NCI-H526 treated with DMSO at 0.1 percent for 48 hours (cell line): Measurements from ENCODE around the gene ZDHHC4.

Experiments
- DNase-seq: peaks from one replicate; lab custom pipeline; 2025; lab: John Stamatoyannopoulos, UW

The ZDHHC4 gene

DNA sequence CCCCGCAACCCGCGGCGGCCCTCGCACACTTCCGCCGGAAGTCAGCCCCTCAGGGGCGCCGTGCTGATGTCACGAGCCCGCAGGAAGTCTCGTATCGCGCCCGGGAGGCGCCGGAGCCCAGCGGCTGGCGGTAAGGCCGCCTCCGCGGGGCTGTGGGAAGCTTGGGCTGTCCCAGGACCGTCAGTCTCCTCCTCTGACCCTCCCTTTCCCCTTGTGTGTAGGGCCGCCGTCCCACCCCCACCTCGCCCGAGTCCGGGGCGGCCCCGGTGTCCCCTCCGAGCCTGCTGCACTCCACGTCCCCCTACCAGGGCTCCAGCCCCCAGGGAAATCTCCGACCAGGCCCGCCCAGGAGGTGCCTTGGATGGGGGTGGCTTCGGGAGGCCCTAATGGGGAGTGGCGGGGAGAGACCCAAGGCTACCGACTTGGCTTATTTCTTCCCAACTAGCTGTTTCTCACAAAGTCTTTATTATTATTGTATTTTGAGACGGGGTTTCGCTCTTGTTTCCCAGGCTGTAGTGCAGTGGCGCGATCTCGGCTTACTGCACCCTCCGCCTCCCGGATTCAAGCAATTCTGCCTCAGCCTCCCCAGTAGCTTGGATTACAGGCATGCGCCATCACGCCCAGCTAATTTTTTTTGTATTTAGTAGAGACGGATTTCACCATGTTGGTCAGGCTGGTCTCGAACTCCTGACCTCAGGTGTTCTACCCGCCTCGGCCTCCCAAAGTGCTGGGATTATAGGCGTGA lies at the start of gene ZDHHC4:
TSS of gene ZDHHC4 (plus strand) at position 86 of the 745 bp plus-strand sequence. CDS start 3,108 bp downstream, outside the sequence.
- DNase-seq = peak; percentile 79

DNA sequence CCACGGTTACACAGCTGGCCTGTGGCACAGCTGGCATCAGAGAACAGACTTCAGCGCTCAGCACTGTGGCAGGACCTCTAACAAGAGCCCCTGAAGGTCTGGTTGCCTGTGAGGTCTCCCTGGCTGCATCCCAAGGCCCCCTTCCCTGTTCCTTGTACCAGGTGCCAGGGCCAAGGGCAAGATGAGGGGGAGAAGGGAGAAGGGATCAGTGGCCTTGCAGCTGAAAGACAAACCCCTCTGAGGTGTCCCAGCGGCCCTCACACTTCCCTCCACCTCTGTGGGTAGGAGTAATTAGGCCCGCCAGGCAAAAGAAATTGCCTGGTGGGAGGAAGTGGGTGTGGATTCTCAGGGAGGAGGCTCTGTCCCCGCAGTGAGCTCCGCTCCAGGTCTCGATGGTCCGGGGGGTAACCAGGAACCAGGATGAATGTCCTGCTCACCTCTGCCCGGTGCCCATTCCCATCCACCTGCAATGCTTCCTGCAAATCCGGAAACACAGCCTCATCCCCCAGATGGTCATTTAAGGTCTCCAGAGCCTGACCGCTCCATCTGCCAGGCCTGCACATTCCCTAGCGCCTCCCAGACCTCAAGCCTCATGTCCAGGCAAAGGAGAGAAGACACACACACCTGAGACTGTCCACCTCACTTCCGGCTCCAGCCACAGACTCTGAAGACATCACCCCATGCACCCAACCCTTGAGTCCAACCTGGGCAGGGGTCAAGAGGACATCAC lies 48.7 kb upstream of the ZDHHC4 start:
- DNase-seq = no peak

DNA sequence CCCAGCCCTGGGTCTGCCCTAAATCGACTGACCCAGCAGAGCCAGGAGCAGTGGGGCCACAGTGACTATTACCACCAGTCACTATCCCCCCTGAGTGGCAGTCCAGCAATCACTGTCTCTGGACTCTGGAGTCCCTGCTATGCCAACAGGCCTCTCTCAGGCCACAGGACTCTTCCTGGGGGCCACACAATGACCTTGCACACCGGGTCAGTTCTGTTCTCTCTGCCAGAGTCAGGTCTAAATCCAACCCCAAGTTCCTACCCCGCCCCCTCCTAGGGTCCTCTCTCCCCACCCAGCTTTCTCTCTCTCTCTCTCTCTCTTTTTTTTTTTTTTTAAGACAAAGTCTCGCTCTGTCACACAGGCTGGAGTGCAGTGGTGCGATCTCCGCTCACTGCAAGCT lies 47.6 kb upstream of the ZDHHC4 start:
- no peak for DNase-seq

DNA sequence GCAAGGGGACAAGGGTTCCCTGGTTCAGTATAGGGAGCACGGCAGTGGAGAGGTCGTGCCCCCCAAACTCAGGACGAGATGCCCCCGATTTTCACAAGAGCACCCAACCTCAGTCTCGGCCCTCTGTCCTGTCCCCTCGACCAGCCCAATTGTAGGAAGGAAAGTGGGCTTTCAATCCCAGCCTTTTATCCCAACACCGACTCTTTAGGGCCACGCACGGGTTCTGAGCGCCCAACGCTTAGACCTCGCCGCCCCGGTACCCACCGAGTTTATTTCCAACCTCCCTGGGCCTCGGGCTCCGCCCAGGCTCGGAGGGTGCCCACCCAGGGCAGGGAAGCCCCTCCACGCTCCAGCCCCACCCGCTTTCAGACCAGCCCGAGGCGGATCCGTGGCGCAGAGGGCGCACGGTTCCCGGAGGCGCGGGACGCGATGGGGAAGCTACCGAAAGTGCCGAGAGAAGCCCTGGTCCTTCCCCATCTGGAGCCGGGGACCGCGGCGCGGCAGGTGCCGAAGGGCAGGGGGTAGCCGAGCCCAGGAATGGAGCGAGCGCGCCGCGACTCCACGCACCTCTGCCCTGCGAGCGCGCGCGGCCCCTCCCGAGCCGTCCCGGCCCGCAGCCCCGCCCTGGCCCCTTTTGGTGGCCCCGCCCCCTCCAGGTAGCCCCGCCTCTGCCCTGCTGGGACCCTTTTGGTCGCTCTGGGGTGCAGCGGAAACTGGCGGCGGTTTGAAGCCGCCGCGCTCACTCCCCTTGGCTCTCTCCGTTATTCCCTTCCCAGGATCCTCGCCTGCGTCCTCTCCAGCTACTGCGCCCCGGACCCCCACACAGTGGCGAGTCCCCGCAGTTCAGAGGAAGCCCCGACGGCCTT lies 46.4 kb upstream of the ZDHHC4 start:
- peak; percentile 25 for DNase-seq

DNA sequence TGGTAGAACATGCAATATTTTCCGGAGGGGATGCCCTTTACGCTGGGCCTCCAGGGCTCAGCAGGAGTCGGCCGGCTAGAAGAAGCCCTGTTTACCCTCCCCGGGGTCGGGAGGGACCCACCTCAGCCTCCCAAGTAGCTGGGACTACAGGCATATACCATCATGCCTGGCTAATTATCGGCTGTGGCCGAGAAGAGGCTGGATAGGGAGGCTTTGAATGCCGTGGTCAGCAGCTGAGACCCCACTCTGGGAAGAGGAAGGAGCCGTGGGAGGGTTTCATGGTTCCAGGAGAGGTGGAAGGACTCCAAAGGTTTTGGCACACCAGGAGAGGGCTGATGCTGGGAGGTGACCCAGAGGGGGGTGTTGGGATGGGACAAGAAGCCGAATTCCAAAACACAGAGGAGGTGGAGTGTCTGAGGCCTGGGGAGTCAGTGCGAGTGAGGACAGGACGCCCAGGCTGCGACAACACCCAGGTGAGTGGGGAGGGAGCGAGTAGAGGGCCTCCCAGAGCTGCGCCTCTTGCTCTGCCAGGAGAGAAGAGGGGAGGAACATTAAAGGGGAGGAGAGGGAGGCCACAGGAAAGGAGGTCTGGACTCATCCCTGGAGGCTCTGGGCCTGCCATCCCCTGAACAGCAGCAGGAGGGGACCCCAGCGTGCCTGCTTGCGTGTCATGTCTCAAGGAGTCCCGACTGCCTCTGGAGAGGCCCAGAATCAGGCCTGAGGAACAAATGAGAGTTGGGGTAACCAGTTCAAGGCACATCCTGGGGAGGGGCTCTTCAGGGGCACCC lies 45.6 kb upstream of the ZDHHC4 start:
- no peak for DNase-seq

DNA sequence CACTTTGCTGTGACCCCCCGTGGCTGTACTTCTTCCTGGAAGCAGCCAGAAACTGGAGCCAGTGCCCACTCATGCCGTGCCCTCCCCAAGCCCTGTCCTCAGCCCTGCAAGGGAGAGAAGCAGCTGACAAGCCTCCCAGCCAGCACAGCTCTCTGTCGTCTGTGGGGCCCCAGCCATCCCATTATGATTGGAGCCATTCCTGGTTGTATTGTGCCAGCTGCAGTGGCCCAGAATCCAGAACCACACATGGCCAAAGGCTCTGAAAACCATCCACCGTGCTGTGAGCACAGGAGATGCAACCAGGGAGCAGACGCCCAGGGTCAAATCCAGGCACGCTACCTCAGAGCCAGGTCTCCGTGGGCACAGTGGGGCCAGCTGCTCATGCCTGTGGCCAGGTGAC lies 44.7 kb upstream of the ZDHHC4 start:
- no peak for DNase-seq

DNA sequence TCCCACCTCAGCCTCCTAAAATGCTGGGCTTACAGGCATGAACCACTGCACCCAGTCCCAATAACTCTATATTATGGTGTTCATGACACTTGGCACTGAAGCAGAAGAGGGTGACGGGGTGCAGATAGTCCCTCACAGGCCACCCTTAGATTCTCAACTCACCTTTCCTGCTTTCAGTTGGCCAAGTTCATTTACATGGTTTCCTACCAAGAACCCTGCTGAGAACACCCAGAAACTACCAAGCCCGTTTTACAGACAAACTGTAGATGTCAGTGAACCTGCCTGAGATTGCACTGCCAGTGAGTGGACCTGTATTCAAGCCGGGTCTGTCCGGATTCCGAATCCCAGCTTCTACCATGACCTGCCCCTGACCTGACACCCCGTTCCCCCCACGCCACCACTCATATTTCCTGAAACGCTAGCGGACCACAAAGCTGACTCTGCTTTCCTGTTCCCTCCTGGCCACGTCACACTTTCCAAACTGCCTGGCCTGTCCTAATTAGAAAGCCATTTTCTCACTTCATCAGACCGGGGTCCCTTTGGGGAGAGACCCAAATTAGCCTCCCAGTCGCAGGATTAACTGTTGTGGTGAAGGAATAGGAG lies 43.3 kb upstream of the ZDHHC4 start:
- DNase-seq = no peak

DNA sequence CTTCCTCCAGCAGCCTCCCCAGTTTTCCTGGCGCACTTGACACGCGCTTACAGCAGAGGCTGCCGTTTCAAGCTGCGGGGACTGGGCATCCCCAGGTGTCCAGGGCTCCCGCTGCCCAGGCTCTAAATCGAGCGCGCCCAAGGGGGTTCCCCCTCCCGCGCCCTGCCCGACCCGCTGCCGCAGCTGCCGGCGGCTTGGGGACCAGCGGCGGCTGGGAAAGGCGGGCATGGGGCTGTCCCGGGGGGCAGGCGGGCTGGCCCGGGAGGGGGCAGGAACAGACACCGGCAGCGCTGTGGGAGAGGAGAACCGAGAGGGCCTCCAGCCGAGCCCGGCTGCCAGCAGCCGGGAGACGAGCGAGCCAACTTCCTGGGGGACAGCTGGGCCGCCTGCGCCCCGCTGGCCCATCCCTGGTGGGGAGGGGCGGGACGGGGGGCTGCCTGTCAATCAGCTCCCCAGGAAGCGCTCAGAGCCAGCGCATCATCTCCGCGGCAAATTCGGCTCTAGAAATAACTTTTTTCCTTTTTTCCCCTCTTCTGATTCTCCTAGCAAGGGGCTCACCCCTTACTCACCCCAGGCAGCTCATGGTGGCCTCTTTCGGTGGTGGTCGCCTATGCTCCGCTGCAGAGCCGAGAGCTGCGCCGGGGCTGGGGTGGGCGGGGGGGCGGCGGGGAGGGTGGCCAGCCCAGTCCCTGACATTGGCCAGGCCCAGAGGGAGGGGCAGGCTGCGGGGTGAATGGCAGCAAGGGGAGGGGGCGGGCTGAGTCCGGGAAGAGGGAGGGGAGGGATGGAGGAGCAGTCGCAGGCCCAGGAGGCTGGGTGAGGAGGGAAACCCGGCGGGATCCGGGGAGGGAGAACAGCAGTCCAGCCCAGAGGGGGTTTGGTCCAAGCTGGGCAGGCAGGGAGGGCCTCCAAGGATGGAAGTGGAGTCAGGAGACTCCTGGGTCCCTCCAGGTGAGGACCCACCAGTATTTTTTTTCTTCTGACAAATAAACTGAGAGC lies 40.7 kb upstream of the ZDHHC4 start:
- no peak for DNase-seq

DNA sequence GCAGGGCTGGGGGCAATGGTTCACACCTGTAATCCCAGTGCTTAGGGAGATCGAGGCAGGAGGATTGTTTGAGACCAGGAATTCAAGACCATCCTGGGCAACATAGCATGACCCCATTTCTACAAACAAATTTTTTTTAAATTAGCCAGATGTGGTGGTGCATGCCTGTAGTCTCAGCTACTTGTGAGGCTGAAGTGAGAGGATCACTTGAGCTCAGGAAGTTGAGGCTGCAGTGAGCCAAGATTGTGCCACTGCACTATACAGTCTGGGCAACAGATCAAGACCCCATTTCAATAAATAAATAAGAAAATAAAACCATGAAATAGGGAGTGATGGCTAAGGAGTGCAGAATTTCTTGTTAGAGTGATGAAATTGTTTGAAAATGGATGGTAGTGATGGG lies 34.9 kb upstream of the ZDHHC4 start:
- DNase-seq = no peak

DNA sequence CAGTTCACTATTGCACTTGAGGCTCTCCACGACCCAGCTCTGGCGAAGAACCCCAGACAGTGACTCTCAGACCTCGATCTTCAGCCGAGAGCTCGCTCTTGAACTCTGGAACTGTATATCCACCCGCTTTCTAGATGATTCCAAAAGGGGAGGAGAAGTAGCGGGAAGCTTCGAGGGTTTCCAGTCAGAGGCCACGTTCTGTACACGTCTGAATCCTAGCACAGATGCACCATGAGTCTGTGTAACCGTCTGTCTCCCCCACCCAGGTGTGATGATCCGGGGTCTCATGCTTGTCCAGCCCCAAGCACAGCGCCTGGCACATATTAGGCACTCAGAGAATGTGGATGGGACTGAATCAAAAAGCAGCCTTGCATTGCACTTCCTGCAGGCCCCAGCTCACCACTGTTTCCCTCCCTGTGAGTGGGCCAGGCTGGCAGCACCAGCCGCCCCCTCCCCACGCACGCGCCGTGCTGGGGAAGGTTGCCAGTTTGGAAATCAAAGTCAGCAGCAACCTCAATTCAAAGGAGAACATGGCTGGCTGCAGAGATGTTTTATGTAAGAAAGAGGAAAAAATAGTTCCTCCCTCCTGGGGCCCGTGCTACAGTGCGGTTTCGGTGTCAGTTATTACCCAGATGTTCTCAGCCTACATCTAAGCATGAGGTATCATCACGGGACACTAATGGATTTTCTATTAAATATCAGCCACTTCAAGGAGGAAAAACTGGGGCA lies 31.7 kb upstream of the ZDHHC4 start:
- no peak for DNase-seq

DNA sequence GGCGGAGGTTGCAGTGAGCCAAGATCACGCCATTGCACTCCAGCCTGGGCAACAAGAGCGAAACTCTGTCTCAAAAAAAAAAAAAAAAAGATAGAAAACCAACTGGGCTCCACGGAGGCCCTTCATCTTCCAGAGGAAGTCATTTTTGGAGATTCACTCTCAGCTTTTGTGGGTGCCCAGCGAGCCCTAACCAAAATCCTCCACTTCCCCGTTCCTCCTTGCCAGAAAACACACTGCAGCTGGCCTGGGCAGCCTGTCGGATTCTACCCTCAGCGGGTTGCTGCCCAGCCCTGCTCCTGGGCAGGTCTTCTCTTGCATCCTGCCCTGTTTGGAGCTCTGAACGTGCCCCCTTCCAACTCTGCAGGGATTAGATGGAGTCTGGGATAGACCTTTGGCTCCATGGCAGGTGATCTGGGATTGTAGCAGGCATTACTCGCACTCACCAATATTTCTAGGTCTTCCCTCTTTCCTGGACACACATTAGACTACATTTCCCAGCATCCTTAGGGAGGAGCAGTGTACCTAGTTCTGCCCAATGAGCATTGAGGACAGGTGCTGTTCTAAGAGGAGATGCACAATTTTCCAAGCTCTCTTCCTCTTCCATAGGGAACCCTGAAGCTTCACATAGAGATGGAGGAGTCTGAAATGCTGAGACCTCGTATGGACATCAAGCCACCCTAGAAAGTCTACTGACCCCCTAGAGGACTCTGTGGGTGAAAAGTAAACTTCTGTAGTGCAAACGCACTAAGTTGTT lies 30.6 kb upstream of the ZDHHC4 start:
- peak; percentile 38 for DNase-seq

DNA sequence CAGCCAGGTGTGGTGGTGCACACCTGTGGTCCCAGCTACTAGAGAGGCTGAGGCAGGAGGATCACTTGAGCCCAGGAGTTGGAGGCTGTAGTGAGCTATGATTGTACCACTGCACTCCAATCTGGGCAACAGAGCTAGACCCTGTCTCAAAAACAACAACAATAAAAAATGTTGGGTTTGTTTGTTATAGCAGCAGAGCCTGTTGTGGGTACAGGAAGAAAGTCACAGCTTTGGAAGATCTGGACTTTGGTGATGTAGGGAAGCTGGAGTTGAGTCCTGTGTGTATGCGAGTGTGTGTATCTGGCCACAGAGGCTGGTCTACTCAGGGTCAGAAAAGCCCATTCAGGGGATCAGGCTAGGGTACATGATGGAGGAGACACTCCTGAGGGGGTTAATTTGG lies 29.9 kb upstream of the ZDHHC4 start:
- no peak for DNase-seq

DNA sequence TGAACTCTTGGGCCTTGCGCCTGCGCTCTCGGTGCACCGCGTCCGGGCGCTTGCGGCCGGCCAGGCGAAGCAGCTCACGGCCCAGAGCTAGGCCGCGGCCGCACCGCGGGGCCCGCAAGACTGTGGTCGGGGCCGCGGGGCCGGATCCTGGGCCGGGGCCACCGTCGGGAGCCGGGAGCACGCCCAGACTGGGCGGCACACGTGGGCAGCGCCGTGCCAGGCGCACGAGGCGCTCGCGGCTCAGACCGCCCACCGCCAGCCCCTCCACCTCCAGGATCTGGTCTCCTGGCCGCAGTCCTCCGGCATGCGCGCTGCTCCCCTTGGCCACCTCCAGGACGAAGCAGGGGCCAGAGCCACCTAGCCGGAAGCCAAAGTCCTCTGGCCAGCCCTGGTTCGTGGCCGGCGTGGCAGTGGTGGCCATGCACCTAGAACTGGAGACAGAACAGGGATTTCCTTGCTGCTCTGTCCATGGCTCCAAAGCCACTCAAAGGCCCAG lies 26.2 kb upstream of the ZDHHC4 start, which contains the start of gene GRID2IP:
TSS of gene GRID2IP (minus strand) at position 446 of the 496 bp plus-strand sequence. CDS start at position 421, 25 bp downstream.
- no peak for DNase-seq

DNA sequence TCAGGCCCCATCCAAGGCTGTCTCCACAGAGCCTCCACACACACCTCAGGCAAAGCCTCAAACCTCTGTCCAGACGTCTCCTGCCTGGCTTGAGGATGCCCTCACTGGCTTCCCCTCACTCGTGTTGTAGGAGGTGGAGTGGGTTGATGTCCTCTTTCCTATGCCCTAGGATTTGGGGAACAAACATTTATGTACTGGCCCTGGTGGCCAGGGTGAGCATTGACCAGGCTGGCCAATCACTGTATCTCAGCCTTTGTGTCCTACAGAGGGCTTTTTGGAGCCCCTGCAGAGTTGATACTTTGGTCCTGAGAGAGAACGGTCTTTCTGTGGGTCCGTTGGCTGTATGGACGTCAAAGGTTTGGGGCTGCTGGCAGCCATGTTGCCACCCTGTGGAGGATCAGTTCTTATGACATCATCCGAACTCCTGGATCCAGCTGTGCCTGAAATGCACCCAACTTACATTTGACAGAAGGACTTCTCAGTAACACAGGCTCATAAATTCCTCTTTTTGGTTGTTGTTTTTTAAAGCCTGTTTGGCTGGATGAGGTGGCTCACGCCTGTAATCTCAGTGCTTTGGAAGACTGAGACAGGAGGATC lies 23.7 kb upstream of the ZDHHC4 start:
- DNase-seq = no peak

DNA sequence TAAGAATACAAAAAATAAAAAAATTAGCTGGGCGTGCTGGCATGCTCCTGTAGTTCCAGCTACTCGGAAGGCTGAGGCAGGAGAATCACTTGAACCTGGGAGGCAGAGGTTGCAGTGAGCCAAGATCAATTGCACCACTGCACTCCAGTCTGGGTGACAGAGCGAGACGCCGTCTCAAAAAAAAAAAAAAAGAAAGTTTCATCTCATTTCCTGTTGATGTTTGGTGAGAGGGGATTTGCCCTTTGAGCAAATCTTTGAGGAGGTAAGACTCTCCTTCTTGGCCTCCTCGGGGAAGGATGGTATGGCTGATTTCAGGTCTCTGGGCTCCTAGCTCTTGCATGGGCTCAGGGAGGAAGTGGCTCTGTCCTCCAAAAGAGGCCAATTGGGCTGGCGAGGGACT lies 22.4 kb upstream of the ZDHHC4 start:
- DNase-seq = no peak

DNA sequence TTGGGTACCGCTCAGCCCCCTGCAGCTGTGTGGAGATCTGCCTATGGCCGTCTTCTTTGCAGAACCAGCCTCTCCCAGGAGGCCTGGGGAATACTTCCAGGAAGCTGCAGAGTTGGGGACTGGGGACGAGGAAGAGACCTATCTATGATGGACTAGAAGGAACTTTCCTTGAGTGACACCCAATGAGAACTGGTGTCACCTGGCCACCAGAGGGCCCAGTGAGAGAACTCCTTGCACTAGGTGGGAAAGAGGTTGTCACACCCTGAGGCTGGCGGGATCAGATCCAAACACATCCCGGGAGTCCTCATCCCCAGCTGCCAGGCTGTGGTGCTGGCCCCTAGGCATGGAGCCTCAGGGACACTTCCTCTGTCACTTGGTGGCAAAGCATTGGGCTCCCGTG lies 21.1 kb upstream of the ZDHHC4 start:
- DNase-seq = no peak

DNA sequence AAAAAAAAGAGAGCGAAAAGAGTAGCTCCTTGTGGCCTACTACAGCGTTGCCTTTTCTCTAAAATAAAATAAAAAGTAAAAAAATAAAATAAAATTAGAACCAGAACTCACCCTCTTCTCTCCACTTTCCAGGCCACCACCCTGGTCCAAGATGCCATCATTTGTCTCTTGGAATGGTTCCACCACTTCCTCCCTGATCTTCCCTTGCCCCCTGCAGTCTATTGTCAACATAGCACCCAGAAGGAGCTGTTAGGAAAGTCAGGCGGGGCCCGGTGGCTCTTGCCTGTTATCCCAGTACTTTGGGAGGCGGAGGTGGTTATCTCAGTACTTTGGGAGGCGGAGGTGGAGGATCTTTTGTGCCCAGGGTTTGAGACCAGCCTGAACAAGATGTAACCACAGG lies 18.4 kb upstream of the ZDHHC4 start:
- peak; percentile 32 for DNase-seq

DNA sequence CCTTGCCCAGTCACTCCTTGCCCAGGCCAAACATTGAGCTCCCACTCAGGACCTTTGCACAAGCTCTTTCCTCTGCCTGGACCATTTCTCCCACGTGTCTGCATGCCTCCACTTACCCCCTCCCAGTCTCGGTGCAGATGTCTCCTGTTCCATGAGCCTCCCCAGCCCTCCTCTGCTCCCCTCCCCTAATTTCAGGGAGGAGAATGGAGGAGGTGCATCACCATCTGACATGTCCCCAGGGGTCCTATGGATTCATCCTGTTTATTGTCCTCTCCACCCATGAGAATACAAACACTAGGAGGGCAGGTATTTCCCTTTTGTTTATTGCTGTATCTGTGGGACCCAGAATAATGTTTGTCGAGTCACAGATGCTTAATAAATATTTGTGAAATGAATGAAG lies 17.4 kb upstream of the ZDHHC4 start:
- no peak for DNase-seq
